ENCODE results near the gene TMCC1.

- TF ChIP-seq, protein P1, sequence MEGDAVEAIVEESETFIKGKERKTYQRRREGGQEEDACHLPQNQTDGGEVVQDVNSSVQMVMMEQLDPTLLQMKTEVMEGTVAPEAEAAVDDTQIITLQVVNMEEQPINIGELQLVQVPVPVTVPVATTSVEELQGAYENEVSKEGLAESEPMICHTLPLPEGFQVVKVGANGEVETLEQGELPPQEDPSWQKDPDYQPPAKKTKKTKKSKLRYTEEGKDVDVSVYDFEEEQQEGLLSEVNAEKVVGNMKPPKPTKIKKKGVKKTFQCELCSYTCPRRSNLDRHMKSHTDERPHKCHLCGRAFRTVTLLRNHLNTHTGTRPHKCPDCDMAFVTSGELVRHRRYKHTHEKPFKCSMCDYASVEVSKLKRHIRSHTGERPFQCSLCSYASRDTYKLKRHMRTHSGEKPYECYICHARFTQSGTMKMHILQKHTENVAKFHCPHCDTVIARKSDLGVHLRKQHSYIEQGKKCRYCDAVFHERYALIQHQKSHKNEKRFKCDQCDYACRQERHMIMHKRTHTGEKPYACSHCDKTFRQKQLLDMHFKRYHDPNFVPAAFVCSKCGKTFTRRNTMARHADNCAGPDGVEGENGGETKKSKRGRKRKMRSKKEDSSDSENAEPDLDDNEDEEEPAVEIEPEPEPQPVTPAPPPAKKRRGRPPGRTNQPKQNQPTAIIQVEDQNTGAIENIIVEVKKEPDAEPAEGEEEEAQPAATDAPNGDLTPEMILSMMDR (IDR thresholded peaks at IDR 0.05) = no peak
- no peak for TF ChIP-seq POLR2A (IDR thresholded peaks at IDR 0.05)
These were observed 291.2 kb downstream of the TMCC1 start for GRCh38 chr3:129602309-129602708.

Measured in thyroid gland (tissue), 4 donors.